ENCODE measurements around the gene PACS2. TPM values are rescaled to one million over a fixed set of nuclear protein-coding genes. Genes with fewer than 3 reads are reported as not detected.

PACS2 gene
- total and polyA plus RNA-seq, 2 donors: 43.8 to 67.9 TPM

DNA sequence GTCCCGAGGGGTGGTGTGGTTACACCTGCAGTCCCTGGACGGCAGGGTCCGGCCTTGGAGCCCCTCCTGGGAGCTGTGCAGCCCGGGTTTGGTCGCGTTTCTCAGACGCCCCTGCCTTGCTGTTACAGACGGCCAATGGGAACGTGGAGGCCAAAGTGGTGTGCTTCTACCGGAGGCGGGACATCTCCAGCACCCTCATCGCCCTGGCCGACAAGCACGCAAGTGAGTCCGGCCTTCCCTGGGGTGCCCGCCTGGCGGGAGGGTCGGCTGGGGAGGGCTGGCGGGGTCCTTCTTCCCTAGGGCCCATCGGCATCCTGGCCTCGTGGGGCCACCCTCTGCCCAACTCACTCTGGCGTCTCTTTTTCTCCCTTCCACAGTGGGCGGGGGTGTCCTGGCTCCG, 130.7 kb downstream of the PACS2 start:
- H3K27ac ChIP-seq (ENCODE audit: low read depth): no peak overlapping the region
- DNase-seq (ENCODE audit: extremely low spot score): no peak
- H3K4me1 ChIP-seq (ENCODE audit: insufficient read depth): no peaks in the 10 kb centered on the region
- no peak overlapping the region for H3K4me3 ChIP-seq (ENCODE audit: low read depth, low read length)
- WGBS: 86% methylated on average over 24 of the region's 24 CpGs
- peaks cover 2% of the 10 kb centered on the region for H3K36me3 ChIP-seq (ENCODE audit: insufficient read depth)

DNA sequence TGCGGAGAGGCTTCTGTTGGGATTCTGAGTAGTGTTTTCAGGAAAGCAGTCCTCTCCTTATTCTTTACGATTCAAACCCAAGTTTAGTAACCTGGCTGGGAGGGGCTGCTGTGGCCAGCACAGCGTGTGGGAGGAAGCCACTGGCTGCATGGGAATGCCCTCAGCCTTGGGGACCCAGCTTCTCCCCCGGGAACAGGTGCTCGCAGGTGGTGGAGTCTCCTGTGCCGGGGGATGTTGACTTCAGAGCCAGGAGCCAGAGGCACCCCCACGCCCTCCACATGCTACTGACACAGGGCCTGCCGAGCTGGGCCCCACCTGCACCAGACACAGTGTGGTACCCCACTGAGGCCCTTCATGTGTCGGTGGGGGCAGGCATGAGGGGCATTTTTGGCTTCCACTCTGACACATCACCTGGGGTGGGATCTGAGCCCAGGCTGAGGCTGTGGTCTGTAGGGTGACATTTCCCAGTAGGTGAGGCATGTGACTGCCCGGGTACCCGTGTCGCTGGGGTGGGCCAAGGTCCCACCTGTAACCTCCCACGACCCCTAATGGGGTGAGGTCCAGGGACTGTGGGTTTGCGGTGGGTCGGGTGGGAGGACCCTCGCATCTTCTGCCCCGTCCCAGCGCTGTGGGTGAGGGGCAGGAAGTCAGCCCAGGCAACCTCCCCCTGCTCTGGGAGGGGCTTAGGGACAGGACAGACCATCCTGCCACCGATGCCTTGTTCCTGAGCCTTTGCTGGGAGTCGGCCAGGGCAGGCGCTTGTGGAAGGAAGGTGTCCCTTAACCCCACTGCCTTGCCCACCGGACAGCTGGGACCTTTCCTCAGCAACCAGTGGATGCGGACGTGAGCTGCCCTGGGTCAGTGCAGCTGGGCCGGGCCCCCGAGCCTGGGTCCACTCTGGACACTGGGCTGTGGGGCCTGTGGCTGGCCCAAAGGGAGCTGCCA, 131.6 kb downstream of the PACS2 start:
- Histone ChIP-seq H3K4me3 (ENCODE audit: low read depth, low read length) (no peak overlapping the region), H3K36me3 (ENCODE audit: insufficient read depth) (peaks cover 7% of the 10 kb centered on the region), H3K4me1 (ENCODE audit: insufficient read depth) (no peaks in the 10 kb centered on the region), H3K27ac (ENCODE audit: low read depth) (no peak overlapping the region)
- DNase-seq (ENCODE audit: extremely low spot score): no peak
- 87% methylated on average over 26 of the region's 26 CpGs for WGBS

DNA sequence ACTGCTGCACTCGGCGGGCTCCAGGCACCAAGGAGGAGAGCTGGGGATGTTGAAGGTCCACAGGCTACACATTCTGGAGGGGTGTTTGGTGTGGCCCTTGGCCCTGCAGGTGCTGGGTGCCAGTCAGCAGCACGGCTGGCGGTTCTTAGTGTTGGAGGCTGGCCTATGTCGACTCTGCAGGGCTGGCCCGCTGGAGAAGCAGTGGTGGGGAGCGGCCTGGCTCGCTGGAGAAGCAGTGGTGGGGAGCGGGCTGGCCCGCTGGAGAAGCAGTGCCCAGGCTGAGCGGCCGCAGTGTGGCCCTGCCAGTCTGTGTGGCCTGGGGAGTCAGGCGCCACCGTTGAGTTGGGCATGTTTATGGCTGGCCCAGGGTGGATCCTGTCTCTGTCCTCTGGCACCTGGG, 132.4 kb downstream of the PACS2 start:
- no peak for DNase-seq (ENCODE audit: extremely low spot score)
- Histone ChIP-seq H3K4me3 (ENCODE audit: low read depth, low read length) (no peak overlapping the region), H3K36me3 (ENCODE audit: insufficient read depth) (peaks cover 7% of the 10 kb centered on the region), H3K27ac (ENCODE audit: low read depth) (no peak overlapping the region), H3K4me1 (ENCODE audit: insufficient read depth) (no peaks in the 10 kb centered on the region)
- WGBS: 83% methylated on average over 14 of the region's 14 CpGs

Other genes with a start within 250 kb of the PACS2 start
- gene GPR132, start 249.3 kb upstream of the PACS2 start, total RNA-seq: 1.7 TPM
- gene GPR132, start 249.3 kb upstream of the PACS2 start, polyA plus RNA-seq: 1.3 TPM
- 11.2 TPM for gene JAG2, start 146.0 kb upstream of the PACS2 start, total RNA-seq
- 22.4 TPM for gene JAG2, start 146.0 kb upstream of the PACS2 start, polyA plus RNA-seq
- gene NUDT14, start 133.4 kb upstream of the PACS2 start, total RNA-seq: 7.3 TPM
- 11.6 TPM for gene NUDT14, start 133.4 kb upstream of the PACS2 start, polyA plus RNA-seq
- gene BTBD6, start 66.2 kb upstream of the PACS2 start, total RNA-seq: 28.6 TPM
- gene BTBD6, start 66.2 kb upstream of the PACS2 start, polyA plus RNA-seq: 40.6 TPM
- gene BRF1, start 13.7 kb upstream of the PACS2 start, total RNA-seq: 30.9 TPM
- gene BRF1, start 13.7 kb upstream of the PACS2 start, polyA plus RNA-seq: 19.3 TPM
- gene TEX22, start 83.8 kb downstream of the PACS2 start, total RNA-seq: 0.11 TPM
- gene TEX22, start 83.8 kb downstream of the PACS2 start, polyA plus RNA-seq: 0.13 TPM
- 51.5 TPM for gene MTA1, start 105.1 kb downstream of the PACS2 start, total RNA-seq
- gene MTA1, start 105.1 kb downstream of the PACS2 start, polyA plus RNA-seq: 67.3 TPM
- 53.7 TPM for gene CRIP2, start 160.1 kb downstream of the PACS2 start, total RNA-seq
- 245 TPM for gene CRIP2, start 160.1 kb downstream of the PACS2 start, polyA plus RNA-seq
- 9.4 TPM for gene CRIP1, start 172.1 kb downstream of the PACS2 start, total RNA-seq
- 92.4 TPM for gene CRIP1, start 172.1 kb downstream of the PACS2 start, polyA plus RNA-seq
- gene TEDC1, start 176.5 kb downstream of the PACS2 start, total RNA-seq: 4.2 TPM
- 10.6 TPM for gene TEDC1, start 176.5 kb downstream of the PACS2 start, polyA plus RNA-seq
- 1.3 TPM for gene TMEM121, start 211.8 kb downstream of the PACS2 start, total RNA-seq
- gene TMEM121, start 211.8 kb downstream of the PACS2 start, polyA plus RNA-seq: 6.7 TPM